Lower leg skin (tissue), 3 donors: ENCODE measurements around the gene GAS6.

Experiments
- POLR2A ChIP-seq, 2 donors: fragments of 450-650 bp; IDR thresholded peaks; one replicate each; pipeline ENCODE4 v1.6.1; 2016 to 2017; ENCODE audit warnings: antibody characterized with exemption in 2 of 2, mild to moderate bottlenecking in 1 of 2, moderate library complexity in 1 of 2
- TF ChIP-seq, protein P1 (sequence below), 3 donors: fragments of 450-650 bp; IDR thresholded peaks; one replicate each; pipeline ENCODE4 v1.5.1; 2016; ENCODE audit warnings: antibody characterized with exemption in 3 of 3, mild to moderate bottlenecking in 3 of 3, moderate library complexity in 2 of 3

GRCh38 chr13:113796211-113796963, 67.5 kb downstream of the GAS6 start:
- no peak for TF ChIP-seq POLR2A (IDR thresholded peaks at IDR 0.05)
- TF ChIP-seq, protein P1, sequence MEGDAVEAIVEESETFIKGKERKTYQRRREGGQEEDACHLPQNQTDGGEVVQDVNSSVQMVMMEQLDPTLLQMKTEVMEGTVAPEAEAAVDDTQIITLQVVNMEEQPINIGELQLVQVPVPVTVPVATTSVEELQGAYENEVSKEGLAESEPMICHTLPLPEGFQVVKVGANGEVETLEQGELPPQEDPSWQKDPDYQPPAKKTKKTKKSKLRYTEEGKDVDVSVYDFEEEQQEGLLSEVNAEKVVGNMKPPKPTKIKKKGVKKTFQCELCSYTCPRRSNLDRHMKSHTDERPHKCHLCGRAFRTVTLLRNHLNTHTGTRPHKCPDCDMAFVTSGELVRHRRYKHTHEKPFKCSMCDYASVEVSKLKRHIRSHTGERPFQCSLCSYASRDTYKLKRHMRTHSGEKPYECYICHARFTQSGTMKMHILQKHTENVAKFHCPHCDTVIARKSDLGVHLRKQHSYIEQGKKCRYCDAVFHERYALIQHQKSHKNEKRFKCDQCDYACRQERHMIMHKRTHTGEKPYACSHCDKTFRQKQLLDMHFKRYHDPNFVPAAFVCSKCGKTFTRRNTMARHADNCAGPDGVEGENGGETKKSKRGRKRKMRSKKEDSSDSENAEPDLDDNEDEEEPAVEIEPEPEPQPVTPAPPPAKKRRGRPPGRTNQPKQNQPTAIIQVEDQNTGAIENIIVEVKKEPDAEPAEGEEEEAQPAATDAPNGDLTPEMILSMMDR (IDR thresholded peaks at IDR 0.05), result no peak
